Measurements from ENCODE around the gene DCDC2.
"Not testable (repeated sequence)": the region's sequence is repeated elsewhere in the genome, so short reads cannot be mapped to it uniquely, and the experiment has no call there.

Gene DCDC2

GRCh38 chr6:24357336-24358218, at the start of gene DCDC2:
Gene DCDC2, minus strand, starts transcription at chr6:24358059. Its CDS starts 309 bp downstream, at chr6:24357750.
- DNase-seq = no peak

DNA sequence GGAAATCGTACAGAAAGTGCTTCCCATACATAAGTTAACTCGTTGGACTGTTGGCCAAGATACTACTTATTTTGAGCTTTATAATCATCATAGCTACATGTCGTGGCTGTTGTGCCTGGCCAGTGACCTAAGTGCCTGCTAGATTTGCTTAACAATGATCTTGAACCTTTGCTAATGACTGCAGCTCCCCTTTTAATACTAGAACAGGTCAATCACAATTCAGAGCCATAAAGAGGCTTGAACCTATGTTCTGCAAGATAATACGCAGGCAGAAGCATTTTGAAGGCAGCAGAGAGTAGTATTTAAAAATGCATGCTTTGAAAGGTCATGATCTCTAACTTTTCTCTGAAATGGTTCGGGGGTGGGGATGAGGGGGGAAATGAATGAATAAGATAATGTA, 47.4 kb upstream of the DCDC2 start:
- DNase-seq = no peak

DNA sequence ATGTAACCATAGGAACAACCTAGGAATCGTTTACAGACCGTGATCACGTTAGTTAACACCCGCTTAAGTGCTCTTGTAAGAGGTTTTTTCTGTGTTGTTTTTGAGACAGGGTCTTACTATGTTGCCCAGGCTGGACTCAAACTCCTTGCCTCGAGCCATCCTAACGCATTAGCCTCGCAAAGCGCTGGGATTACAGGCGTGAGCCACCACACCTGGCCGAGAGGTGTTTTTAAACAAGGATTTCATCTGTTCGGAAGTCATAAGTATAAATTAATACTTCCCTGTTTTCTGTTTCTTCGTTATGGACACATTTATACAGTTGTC, 45.6 kb upstream of the DCDC2 start:
- no peak for DNase-seq

GRCh38 chr6:24402697-24403500, 45.0 kb upstream of the DCDC2 start, which contains the start of gene MRS2:
Gene MRS2, plus strand, starts transcription at chr6:24402936. Its CDS starts 111 bp downstream, at chr6:24403047.
- peak; percentile 49 for DNase-seq

- no peak for DNase-seq
These were observed 43.6 kb upstream of the DCDC2 start for GRCh38 chr6:24401458-24401857.

- not testable (repeated sequence) for DNase-seq
These were observed 42.5 kb upstream of the DCDC2 start for GRCh38 chr6:24400045-24401039.

DNA sequence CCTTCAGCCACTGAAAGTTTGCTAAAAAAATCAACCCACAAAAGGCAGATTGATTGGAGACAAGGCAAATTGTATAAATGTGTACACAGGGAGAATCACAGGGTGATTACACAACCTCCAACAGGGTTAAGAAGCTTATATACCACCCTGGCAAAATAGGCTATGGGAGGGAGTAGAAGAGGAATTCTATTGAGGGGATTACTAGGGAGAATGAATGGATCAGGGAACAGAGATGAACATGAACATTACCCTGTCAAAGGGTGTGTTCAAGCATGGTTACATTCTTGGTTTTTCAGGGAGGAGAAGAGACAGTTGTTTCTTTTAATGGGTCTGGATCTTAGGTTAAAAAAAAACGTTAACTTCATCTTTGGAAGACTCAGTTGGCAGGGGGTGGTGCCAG, 39.8 kb upstream of the DCDC2 start:
- no peak for DNase-seq

DNA sequence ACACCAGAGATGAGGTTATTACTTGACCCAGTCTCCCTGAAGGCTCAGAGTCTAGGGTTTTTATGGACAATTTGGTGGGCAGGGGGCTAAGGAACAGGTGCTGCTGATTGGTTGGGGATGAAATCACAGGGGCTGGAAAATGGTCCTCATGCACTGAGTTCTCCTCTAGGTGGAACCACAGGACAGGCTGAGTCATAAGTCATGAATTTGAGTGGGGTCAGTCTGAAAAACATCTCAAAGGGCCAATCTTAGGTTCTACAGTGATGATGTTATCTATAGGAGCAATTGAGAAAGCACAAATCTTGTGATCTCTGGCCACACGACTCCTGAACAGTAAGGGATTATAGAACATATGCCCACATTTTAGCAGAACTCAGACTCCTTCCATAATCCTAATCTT, 39.0 kb upstream of the DCDC2 start:
- DNase-seq = no peak

- DNase-seq = peak; percentile 19
These were observed 37.0 kb upstream of the DCDC2 start for GRCh38 chr6:24394780-24395437.

DNA sequence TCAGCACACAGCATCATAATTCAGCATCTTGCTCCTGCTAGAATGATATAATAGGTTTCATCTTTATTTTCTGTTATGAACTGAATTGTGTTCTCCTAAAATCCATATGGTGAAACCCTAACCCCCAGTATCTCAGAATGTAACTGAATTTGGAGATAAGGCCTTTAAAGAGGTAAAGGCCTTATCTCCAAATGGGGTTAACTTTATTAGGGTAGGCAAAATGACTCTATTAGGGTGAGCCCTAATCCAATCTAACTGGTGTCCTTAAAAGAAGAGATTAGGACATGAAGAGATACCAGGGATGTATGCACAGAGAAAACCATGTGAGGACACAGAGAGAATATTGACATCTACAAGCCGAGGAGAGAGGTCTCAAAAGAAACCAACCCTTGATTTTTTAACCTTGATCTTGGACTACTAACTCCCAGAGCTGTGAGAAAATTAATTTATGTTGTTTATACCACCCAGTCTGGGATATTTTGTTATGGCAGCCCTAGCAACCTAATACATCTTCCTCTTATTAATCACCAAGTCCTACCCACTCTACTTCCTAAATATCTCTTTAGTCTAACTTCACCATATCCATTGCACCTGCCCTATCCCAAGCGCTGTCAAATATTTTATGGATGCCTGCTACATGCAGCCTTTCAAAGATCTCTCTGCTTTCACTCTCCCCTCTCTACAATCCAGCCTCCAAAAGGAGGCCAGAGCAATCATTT, 36.4 kb upstream of the DCDC2 start:
- no peak for DNase-seq

DNA sequence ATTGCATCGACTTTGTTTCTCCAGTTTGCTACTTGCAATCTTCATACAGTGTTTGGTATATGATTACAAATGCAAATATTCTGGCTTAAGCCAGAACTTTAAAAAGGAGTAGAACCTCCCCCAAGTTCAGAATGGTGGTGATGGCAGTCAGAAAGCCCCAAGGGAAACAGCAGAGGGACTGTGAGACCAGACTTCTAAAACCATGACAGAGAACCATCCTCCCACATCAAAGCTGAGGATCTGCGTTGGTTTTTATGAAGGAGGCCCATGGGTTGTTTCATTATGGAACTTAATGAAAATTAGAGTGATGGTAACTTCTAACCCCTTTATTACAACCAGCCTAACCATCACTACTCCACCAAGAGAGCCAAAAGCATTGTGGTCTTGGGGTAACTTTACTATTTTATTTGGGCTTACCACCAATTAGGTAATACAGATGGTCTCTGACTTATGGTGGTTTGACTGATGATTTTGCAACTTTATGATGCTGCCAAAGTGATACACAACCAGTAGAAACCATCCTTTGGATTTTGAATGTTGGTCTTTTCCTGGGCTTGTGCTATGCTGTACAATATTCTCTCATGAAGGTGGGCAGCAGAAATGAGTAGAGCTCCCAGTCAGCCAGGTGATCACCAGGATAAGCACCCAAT, 34.0 kb upstream of the DCDC2 start:
- no peak for DNase-seq

DNA sequence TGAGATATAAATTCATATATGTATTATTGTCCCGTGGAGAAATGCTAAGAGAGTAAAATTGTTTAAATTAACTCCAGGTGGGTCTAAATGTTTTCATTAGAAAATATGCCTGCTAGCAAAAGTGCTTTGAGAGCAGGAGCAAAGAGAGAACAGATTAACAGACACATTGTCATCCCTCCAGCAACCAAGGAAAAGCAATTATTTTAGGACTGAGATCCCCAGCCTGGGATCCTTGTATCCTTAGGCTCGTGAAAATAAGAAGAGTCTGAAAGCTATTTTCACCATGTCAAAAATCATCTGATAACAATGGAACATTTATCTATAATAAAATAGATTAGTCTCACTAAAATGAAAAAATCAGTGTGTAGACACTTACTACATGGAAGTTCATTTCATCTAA, 33.3 kb upstream of the DCDC2 start:
- no peak for DNase-seq

DNA sequence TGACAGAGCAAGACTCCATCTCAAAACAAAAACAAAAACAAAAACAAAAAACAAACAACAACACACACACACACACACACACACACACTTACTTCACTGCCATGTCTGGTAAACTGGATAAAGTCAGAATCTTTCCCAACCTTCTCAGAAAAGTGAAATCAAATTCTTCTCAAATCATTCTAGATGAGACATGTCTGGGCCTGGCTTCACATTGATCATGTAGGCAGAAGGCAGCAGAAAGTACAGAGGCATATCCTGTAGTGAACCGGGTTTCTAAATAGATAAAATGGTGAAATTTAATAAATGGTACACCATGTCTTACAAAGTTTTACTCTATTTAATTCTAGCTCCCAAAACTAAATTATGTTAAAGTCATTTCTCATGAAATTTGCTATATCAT, 30.0 kb upstream of the DCDC2 start:
- no peak for DNase-seq

GRCh38 chr6:24385536-24386269, 27.8 kb upstream of the DCDC2 start:
- no peak for DNase-seq

DNA sequence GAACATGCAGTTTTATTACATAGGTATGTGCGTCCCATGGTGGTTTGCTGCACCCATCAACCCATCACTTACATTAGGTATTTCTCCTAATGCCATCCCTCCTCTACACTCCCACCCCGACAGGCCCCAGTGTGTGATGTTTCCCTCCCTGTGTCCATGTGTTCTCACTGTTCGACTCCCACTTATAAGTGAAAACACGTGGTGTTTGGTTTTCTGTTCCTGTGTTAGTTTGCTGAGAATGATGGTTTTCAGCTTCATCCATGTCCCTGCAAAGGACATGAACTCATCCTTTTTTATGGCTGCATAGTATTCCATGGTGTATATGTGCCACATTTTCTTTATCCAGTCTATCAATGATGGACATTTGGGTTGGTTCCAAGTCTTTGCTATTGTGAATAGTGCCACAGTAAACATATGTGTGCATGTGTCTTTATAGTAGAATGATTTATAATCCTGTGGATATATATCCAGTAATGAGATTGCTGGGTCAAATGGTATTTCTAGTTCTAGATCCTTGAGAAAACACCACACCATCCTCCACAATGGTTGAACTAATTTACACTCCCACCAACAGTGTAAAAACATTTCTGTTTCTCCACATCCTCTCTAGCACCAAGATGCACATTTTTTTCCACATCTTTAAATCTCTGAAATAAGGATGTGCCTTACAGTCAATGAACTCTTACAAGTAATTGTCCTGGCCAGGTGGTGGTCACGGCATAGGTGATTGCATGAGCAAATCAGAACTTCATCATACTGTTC, 26.7 kb upstream of the DCDC2 start:
- DNase-seq = not testable (repeated sequence)

GRCh38 chr6:24382891-24383494, 25.1 kb upstream of the DCDC2 start:
- DNase-seq = not testable (repeated sequence)

GRCh38 chr6:24382220-24382540, 24.3 kb upstream of the DCDC2 start:
- DNase-seq = no peak

DNA sequence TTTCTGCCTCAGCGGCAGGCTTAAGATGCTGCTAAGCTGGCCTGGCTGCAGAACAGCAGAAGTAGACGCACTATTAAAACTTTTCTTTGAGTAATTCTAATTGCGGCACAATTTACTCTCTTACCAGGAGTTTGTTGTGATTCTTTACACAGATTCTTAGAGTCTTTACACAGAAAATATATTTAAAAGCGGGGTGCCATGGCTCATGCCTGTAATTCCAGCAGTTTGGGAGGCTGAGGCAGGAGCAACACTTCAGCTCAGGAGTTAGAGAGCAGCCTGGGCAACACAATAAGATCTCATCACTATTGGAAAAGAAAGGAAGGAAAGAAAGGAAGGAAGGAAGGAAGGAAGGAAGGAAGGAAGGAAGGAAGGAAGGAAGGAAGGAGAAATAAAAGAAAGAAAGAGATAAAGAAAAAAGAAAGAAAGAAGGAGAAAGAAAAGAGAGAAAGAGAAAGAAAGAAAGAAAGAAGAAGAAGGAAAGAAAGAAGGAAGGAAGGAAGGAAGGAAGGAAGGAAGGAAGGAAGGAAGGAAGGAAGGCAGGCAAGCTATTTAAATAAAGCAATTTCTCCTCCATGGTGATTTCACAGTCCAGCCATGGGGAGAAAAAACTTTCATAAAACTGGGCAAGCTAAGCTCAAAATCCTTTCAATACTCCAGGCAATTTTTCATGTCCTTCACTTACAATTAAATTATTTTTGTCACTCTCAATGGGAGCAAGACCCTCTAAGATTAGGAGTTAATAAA, 23.8 kb upstream of the DCDC2 start:
- no peak for DNase-seq
